Colonic mucosa (tissue), 4 donors: ENCODE data around the gene TMEM221. TPM values are rescaled to one million over a fixed set of nuclear protein-coding genes. Genes with fewer than 3 reads are reported as not detected.

Experiments
- DNase-seq: peaks from one replicate; pipeline ENCODE4 v3.0.0-alpha.2; 2020
- H3K27ac ChIP-seq: fragments of 200-600 bp; one replicate; pipeline ENCODE4 v1.8.0; 2021
- H3K27me3 ChIP-seq: fragments of 200-600 bp; one replicate; pipeline ENCODE4 v1.8.0; 2021
- H3K36me3 ChIP-seq: fragments of 200-600 bp; one replicate; pipeline ENCODE4 v1.8.0; 2021
- H3K4me1 ChIP-seq: fragments of 200-600 bp; one replicate; pipeline ENCODE4 v1.8.0; 2021; ENCODE audit warnings: mild to moderate bottlenecking
- H3K4me3 ChIP-seq: fragments of 200-600 bp; one replicate; pipeline ENCODE4 v1.8.0; 2021
- H3K9ac ChIP-seq, 2 donors: one replicate each; pipeline ENCODE4 v1.7.0; 2013; ENCODE audit warnings: control low read depth in 2 of 2, low read depth in 2 of 2, low read length in 2 of 2
- H3K9me3 ChIP-seq: fragments of 200-600 bp; one replicate; pipeline ENCODE4 v1.8.0; 2021
- CTCF ChIP-seq: fragments of 200-600 bp; IDR thresholded peaks from one replicate; pipeline ENCODE4 v1.8.0; 2022; ENCODE audit warnings: antibody characterized with exemption, mild to moderate bottlenecking
- intact Hi-C: fragments of 100-400 bp; cut with DNase I; formaldehyde crosslinking; loops from one replicate; pipeline ENCODE4 v1.14.1; 2022
- total RNA-seq, 2 donors: library from RNA; stranded (reverse); fragmentation: NEBNext Ultra II Directional in 1 of 2; extraction: Animal tissue kit (Norgen Biotek cat#: 25700) in 1 of 2; gene quantifications; one replicate each; pipeline ENCODE4 v1.2.1, GENCODE V29; 2021
- donor health status: healthy.
- donor health status: DM: no; HTN: no; CAD: no.
- donor health status: DM: no; HTN: no; CAD: no.

Gene TMEM221
- total RNA-seq, 2 donors from 2014 or later = not detected

GRCh38 chr19:17460372-17461230 lies 12.1 kb upstream of the TMEM221 start, which contains the start of gene NXNL1:
NXNL1 (minus strand) TSS chr19:17460926; CDS start chr19:17460869, 57 bp downstream.
- Histone ChIP-seq H3K4me3 (no peak within 1 kb of the TSS), H3K27me3 (peaks cover 12% of the 10 kb centered on the region)

GRCh38 chr19:17458970-17459369 lies 10.5 kb upstream of the TMEM221 start:
- TF ChIP-seq CTCF = no peak
- Histone ChIP-seq H3K9ac (no peak overlapping the region), H3K36me3 (no peaks in the 10 kb centered on the region), H3K9me3 (no peaks in the 10 kb centered on the region), H3K4me1 (no peaks in the 10 kb centered on the region), H3K27ac (no peak overlapping the region), H3K4me3 (no peak overlapping the region), H3K27me3 (peaks cover 18% of the 10 kb centered on the region)
- intact Hi-C loops = no loop called here
- no peak for DNase-seq

More at GRCh38 chr19:17460372-17461230, 12.1 kb upstream of the TMEM221 start, which contains the start of gene NXNL1:
- intact Hi-C loops = loop anchor here (10.0 kb wide), 2 partner anchors 166 to 394 kb away; partner anchors contain the start of gene RPL18A
- H3K9ac ChIP-seq = no peak within 1 kb of the TSS
- H3K9me3 ChIP-seq = no peaks in the 10 kb centered on the region
- no peak within 1 kb of the TSS for H3K27ac ChIP-seq
- H3K36me3 ChIP-seq = no peaks in the 10 kb centered on the region
- H3K4me1 ChIP-seq = no peaks in the 10 kb centered on the region
- no peak for DNase-seq
- no peak for TF ChIP-seq CTCF

GRCh38 chr19:17457616-17458015 lies 9.1 kb upstream of the TMEM221 start:
- no peak for DNase-seq
- Histone ChIP-seq H3K4me3 (no peak overlapping the region), H3K27me3 (peaks cover 18% of the 10 kb centered on the region), H3K9me3 (no peaks in the 10 kb centered on the region), H3K4me1 (no peaks in the 10 kb centered on the region), H3K27ac (no peak overlapping the region), H3K36me3 (no peaks in the 10 kb centered on the region), H3K9ac (no peak overlapping the region)
- intact Hi-C loops = no loop called here
- no peak for TF ChIP-seq CTCF

- Histone ChIP-seq H3K27me3 (peaks cover 18% of the 10 kb centered on the region), H3K4me3 (no peak overlapping the region), H3K4me1 (no peaks in the 10 kb centered on the region), H3K27ac (no peak overlapping the region), H3K9ac (no peak overlapping the region), H3K9me3 (no peaks in the 10 kb centered on the region), H3K36me3 (no peaks in the 10 kb centered on the region)
- DNase-seq = no peak
- TF ChIP-seq CTCF = no peak
- intact Hi-C loops = no loop called here
Observed at GRCh38 chr19:17456127-17456526, 7.7 kb upstream of the TMEM221 start.

GRCh38 chr19:17455308-17456123 lies 7.0 kb upstream of the TMEM221 start:
- Histone ChIP-seq H3K9me3 (no peaks in the 10 kb centered on the region), H3K4me1 (no peaks in the 10 kb centered on the region), H3K9ac (no peak overlapping the region), H3K4me3 (no peak overlapping the region), H3K27me3 (peaks cover 18% of the 10 kb centered on the region), H3K36me3 (no peaks in the 10 kb centered on the region), H3K27ac (no peak overlapping the region)
- TF ChIP-seq CTCF = no peak
- intact Hi-C loops = no loop called here
- DNase-seq = no peak
